Activated CD4-positive, alpha-beta T cell treated with anti-CD3 and anti-CD28 coated beads, Interleukin-2, amount 50 U/mL, for 4 hours (primary cell): Measurements from ENCODE around the gene SLC22A13.
"Not testable (repeated sequence)": the region's sequence is repeated elsewhere in the genome, so short reads cannot be mapped to it uniquely, and the experiment has no call there.

Experiments
- DNase-seq, 2 experiments: peaks; one replicate each; pipeline ENCODE4 v3.0.0-alpha.2; 2020

The SLC22A13 gene, protein sequence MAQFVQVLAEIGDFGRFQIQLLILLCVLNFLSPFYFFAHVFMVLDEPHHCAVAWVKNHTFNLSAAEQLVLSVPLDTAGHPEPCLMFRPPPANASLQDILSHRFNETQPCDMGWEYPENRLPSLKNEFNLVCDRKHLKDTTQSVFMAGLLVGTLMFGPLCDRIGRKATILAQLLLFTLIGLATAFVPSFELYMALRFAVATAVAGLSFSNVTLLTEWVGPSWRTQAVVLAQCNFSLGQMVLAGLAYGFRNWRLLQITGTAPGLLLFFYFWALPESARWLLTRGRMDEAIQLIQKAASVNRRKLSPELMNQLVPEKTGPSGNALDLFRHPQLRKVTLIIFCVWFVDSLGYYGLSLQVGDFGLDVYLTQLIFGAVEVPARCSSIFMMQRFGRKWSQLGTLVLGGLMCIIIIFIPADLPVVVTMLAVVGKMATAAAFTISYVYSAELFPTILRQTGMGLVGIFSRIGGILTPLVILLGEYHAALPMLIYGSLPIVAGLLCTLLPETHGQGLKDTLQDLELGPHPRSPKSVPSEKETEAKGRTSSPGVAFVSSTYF

GRCh38 chr3:38265604-38266307, at the start of gene SLC22A13:
Gene SLC22A13, plus strand, starts transcription at chr3:38265812. Its CDS starts 49 bp downstream, at chr3:38265861.
- no peak for DNase-seq

DNA sequence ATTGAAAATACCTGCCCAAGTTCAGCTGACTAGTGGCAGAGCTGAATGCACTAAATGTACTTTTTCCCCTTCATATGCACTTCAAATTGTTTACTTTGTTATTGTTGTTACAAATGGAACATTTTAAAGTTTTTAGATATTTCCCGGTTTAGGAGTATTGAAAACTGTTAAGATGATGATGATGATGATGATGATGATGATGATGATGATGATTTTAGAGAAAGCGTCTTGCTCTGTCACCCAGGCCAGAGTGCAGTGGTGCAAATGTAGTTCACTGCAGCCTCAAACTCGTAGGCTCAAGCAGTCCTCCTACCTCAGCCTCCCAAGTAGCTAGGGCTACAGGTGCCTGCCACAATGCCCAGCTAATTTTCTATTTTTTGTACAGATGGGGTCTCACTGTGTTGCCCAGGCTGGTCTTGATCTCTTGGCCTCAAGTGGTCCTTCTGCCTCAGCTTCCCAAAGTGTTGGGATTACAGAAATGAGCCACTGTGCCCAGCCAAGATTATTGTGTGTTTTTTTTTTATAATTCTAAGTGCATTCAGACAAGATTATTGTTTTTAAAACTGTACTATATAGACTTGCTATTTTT, 45.9 kb upstream of the SLC22A13 start:
- DNase-seq = no peak

GRCh38 chr3:38221005-38221404, 44.6 kb upstream of the SLC22A13 start:
- DNase-seq = no peak

- no peak for DNase-seq
Observed at GRCh38 chr3:38222032-38222634, 43.5 kb upstream of the SLC22A13 start.

GRCh38 chr3:38224357-38224756, 41.3 kb upstream of the SLC22A13 start:
- DNase-seq = no peak

DNA sequence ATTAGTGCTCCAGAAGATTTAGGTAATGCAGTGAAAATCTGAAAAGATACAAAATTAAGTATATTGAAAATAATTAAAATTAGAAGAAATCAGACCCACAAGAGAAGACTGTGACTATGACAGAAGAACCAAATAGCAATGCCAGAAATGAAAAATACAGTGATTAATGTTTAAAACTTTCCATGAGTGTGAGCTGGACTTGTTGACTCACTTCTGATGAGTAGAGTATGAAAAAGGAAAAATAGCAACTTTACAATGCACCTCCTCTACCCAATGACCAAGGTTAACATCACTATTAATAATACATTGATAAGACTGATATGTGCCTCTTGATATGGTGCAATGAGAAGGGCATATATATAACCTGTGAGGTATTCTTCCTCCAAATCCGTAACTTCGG, 39.3 kb upstream of the SLC22A13 start:
- no peak for DNase-seq

GRCh38 chr3:38227989-38228388, 37.6 kb upstream of the SLC22A13 start:
- no peak for DNase-seq

- DNase-seq = no peak
Observed at GRCh38 chr3:38229036-38229435, 36.6 kb upstream of the SLC22A13 start.

GRCh38 chr3:38232701-38233100, 32.9 kb upstream of the SLC22A13 start:
- DNase-seq = no peak

GRCh38 chr3:38235466-38235865, 30.1 kb upstream of the SLC22A13 start:
- no peak for DNase-seq

GRCh38 chr3:38238416-38239008, 27.1 kb upstream of the SLC22A13 start:
- DNase-seq = no peak

GRCh38 chr3:38242812-38243211, 22.8 kb upstream of the SLC22A13 start:
- not testable (repeated sequence) for DNase-seq

DNA sequence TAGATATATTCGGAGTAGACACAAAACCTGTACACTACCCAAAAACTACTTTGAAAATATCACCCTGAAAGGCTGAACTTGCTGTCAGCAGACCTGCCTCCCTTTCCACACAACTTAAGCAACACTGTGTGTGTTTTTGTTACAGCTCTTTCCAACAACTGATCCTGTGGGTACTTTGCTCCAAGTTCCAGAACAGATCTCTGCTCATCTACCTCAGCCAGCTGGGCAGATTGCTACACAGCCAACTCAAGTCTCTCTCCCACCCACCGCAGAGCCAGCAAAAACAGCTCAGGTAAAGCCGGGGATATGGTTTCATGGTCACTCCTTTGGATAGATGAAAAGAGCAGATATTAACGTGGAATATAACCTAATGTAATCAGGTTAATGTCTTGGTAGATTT, 19.7 kb upstream of the SLC22A13 start:
- DNase-seq = no peak

DNA sequence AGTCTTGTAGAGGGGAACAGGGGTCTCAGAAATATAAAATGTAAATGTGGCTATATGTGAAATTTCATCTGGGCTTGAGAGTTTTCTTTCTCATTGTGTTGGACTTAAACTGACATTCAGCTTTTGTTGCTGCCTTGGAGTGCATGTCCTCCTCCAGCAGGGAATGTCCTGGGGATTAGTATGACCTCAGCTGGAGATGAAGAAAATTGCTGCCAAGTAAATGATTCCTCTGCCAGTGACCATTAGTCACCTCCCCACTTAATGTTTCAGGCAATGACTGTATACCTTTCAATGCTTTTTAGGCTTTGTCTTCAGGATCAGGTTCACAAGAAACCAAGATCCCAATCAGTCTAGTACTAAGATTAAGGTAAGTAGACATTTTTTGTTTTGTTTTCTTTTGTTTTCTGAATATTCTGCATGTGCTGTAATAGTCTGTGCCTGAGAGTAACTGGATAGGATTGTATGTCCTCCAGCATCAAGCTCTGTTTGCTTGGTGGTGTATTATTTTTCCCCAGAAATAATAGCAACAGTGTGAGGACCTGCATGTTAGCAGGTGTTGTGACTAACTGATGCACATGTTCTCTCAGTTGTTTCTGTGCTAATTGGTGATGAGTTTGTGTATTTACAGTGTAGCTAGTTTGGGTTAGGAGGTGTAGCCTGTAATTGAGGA, 18.1 kb upstream of the SLC22A13 start:
- DNase-seq = no peak

GRCh38 chr3:38250198-38250597, 15.4 kb upstream of the SLC22A13 start:
- DNase-seq = no peak

DNA sequence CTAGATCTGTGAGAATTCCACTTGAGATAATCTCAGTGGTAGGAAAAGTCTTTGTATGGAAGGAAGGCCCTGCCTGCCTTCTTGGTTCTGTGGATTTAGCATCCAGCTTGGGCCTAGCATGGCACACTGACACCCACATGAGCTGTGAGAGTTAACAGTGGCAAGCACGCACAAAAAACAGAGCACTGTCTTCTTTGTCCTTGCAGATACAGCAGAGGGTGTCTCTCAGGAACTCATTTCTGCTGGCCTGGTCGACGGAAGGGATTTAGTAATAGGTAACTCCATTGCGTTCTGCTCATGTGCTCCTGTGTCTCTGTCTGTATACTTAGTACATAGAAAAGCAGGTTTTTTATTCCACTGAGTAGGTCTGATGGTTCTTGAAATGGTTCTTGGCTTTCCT, 14.4 kb upstream of the SLC22A13 start:
- DNase-seq = no peak

- no peak for DNase-seq
Observed at GRCh38 chr3:38253704-38254103, 11.9 kb upstream of the SLC22A13 start.

GRCh38 chr3:38254872-38255271, 10.7 kb upstream of the SLC22A13 start:
- no peak for DNase-seq

DNA sequence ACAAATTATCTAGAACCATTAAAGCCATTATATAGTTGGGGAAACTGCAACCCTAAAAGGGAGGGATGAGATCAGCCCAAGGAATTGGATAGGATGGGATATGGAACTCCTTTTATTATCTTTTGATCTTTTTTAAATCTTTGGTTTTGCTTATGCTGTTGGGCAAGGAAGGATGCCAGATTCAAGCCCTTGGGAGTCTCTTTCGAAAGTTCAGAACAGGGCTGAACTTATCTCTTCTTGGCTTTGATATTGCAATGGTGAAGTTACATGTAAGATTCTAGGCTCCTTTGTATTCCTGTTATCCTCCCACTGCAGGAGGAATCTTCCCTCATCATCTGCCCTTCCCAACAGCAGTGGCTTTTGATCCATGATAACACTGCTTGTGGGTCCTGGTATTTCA, 10.0 kb upstream of the SLC22A13 start:
- no peak for DNase-seq

GRCh38 chr3:38257583-38257982, 8.0 kb upstream of the SLC22A13 start:
- no peak for DNase-seq

DNA sequence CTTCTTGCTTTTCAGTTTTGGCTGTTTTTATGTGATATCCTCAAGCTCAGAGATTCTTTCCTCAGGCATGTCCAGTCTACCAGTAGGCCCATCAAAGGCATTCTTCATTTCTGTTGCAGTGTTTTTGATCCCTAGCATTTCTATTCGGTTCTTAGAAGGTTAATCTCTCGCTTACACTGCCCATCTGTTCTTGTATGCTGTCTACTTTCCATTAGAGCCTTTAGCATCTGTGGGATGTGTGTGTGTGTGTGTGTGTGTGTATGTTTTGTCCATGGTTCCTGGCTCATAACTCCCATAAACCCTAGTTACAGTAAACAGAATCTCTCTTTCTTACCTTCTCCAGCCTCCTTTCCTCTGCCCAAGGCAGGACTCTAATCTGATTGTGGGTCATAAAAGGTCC, 5.1 kb upstream of the SLC22A13 start:
- DNase-seq = no peak

- DNase-seq = no peak
Observed at GRCh38 chr3:38264353-38264771, 1.2 kb upstream of the SLC22A13 start.
